NOMO-1 (cell line): ENCODE measurements around the gene GABRB1.

Source experiments
- DNase-seq, 2 experiments: peaks; one replicate each; lab custom pipeline; 2025; ENCODE audit not compliant: unreplicated experiment in 2 of 2; lab: John Stamatoyannopoulos, UW

Gene GABRB1

DNA sequence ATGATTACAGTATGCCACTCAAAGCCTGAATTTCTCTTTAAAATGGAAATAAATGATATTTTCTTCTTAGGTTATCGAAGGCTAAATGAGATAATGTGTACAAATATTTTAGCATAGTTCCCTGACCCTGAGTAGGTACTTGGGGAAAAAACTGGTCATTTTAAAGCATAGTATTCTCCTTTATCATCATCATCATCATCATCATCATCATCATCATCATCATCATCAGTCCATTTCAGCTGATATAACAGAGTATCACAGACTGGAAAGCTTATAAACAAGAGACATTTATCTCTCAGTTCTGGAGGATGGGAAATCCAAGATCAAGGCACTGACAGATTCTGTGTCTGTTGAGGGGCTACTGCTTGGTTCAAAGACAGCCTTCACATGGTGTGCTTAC lies 13.9 kb downstream of the GABRB1 start:
- DNase-seq: no peak

DNA sequence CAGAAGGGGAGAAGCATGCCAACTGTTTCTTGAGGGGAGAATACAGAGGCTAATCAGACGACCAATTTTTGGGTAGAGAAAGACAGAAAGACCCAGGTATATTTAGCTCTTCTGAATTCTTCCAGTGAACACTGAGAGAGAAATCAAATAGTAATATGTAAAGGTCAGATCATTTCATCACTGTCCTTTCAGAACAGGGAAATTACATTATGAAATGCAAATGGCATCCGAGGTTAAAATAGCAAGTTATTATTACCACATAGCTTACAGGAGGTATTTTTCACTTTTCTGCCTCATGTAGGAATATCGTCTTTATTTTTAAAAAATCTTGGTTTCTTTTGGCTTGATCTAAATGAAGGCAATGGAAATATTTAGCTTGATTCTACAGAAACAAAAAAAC lies 18.0 kb downstream of the GABRB1 start:
- DNase-seq: no peak

DNA sequence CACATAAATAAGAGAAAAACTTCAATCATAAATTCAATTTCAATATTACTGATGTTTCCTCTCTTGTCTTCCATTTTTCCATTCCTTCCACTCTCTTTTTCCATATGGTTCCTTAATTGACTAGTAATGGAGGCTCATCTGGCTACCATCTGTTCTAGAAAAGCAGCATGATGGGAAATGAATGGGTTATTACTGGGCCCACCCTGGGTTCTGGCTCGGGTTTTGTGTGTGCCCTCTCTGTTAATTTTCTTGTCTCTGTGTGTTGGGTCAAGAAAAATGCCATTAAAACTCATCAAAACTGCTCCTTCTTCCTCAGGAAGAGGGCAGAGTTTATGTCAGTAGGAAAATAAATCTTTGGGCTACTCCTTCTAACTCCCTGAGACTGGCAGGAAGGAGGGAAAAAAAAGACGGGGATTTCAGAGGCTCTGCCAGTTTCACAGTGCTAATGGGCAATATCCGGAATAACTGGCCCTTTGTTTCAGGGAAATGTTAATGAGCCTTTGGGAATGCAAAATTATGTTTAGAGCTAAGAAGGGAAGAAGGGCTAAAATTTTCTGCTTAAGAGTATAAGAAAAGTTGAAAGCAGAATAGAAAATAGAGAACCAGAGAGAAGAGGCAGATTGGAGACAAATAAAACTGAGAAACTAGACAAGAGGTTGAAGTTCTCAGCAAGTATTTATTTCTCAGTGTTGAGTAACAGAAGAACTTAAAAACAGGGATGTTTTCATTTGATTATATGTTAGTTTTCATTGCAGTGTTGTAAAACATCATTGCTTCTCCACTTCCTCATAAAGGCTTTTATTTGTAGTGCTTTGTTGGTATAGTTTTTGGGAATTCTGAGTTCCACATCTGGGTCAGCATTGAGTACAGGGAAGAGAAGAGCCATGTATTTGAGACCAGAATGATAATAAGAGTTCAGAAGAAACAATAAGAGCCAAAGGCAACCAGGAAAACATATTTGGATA lies 19.7 kb downstream of the GABRB1 start:
- DNase-seq: no peak

DNA sequence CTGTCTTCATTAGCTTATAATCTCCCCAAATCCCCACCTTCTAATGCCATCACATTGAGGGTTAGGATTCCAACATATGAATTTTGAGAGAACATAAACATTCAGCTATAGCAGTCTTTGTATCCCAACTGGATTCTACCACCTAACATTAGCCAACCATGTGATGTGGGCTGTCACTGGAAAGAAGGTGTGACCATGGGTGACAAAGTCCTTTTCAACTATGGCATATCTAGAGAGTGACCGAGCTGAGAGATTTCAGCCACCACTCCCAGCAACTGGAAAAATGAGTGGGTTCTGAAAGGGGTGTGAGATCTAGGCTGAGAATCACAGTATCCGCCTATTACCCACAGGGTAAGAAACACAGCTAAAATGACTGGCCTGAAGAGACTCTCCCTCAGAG lies 22.1 kb downstream of the GABRB1 start:
- DNase-seq: no peak

DNA sequence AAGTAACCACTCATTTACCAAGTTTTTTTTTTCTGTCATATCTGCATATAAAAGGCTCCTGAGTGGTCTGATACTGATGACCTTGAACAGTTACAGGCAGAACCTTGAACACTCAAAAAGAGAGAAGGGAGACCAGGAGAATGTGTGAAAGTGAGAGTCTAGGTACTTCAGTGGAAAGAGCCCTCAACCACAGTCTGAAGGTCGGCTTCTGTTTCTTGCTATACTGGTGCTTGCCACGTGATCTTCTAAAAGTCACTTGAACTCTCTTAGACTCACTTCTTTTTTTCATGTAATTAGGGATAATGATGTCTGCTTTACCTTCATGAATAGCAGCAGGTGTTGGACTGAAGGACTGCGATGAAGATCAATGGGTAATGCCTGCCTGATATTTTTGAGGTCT lies 22.8 kb downstream of the GABRB1 start:
- DNase-seq: no peak

DNA sequence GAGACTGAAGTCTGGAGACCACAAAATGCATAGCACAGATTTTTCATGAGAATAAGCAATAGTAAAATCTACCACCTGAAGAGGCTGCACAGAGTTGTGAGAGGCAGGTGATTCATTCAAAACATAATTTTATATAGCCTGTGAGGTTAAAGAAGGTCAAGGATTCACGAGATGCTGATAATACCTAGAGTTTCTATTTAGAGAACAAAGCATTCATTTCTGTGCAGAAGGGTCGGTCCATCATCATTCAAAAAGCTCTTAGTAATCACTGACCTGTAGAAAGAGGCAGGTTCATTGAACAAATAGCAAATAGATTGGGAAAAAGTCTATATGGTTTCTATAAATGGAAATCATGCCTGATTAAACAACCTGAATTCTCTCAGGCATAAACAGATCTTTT lies 26.6 kb downstream of the GABRB1 start:
- no peak for DNase-seq

DNA sequence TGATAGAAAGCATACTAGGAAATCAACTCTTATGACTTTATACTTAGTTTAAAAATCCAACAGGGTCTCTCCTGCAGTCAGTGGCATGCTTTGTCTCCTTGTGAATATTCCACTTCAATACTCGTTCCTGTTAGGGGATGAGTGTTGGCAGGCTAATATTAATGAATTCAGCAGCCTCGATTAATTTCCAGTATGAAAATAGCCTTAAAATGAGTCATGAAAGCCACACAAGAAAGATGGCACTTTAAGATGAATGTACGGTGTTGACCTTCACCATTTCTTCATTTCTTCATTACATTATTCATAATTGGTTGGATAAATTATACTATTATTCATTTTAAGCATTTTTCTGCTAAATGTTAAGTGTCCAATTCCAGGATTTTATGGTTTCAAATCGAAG lies 29.2 kb downstream of the GABRB1 start:
- no peak for DNase-seq

DNA sequence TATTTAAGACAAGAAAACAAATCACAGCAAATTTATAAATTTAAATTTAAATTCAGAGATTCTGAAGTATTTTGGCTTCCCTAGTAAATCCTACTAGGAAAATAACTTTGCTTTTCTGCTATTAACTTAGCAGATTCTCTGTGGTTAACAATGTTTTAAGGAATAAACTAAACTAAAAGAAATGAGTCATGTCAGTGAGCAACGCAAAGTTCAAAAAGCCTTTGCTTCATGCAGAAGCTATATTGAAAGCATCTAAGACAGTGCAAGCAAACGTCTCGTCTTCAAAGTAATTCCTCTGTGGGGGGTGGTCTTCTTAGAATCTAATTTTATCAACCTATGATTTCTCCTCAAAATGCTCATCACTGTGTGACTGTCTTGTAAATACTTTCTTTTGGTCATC lies 30.1 kb downstream of the GABRB1 start:
- DNase-seq: no peak

DNA sequence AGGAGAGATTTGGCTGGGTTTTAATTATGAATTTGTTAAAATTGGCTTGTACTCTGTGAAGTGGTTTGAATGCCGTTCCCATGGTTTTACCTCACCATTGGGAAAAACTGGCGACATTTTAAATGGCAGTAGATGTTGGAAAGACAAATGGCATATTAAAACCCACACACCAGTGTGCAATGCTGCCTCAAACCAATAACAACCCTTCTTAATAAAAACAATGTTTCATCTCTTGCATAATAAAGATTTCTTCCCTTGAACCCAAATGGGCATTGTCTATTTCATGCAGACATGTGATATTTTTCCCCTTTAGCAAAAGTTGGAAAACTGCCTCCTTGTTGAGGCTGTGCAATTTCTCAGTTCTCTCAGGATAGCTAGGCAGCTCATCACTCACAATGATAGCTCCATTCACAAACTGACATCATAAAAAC lies 33.7 kb downstream of the GABRB1 start:
- no peak for DNase-seq

DNA sequence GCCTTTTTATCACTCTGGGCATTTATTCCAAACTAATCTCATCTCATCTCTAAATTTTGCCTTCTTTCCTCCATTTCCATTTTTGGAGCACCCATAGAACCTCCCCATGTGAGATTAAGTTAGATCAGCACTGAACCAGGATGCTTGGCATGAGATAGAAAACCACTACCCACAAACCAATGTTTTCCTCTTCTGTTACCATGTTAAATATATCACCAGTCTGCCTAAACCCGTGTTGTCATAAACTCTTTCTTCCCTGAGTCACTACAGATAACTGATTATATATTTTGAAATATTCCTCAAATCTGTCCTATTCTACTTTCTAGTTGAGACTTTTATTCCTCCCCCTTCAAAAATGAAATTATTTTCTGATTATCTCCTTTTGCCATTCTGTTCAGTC lies 37.6 kb downstream of the GABRB1 start:
- no peak for DNase-seq

DNA sequence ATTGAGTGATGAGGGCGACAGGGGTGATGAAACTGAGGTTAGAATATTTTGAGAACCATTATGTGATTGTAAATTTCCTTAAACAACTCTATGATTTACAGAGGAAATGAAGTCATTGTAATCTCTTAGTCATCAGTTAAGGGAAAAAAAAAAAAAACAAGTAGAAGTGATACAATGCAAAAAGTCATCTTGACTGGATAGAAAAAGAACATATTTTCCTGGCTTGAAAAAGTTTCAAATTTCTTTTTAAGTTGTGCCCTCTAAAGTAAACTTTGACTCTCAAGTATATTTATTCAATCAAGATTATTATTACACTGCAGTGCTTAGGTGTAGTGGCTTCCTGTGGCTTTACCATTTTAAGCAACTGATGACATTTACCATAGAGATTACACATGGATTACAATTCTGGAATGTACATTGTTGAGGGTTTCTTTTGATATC lies 40.6 kb downstream of the GABRB1 start:
- DNase-seq: peak; percentile 2 to 80

DNA sequence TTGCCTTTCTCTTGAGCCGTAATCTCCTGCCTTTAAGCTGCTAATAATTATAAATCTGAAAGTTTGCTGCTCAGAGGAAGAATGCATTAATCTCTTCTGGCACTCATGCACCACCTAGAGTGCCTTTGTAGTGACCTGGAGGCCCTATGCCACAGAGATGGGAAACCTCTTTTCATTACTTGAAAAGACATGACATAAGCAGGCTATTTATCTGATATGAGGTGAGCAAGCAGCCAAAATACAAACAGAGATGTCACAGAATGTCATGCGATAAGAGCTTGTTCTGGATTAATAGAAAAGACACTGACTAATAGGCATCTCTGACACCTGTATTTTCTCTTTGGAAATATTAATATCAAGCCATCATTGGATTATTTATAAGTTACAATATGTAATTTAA lies 42.3 kb downstream of the GABRB1 start:
- DNase-seq: no peak

DNA sequence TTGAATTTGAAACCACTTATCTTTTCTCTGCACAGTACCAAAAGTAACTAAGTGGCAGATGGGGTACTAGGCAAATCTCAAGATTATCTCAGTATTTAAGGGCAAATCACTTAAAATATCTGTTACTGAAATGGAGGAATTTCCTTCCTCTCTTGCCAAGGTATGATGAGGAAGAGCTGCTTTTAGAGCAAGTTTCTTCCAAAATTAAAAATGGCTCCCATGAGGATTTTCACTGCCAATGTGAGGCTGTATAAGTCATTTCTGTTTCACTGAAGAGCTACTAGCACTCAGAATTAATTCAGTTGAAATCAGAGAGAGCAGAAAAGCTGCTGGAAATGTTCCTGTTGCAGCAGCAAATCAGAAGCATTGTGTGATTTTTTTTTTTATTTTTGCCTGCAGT lies 43.4 kb downstream of the GABRB1 start:
- no peak for DNase-seq

DNA sequence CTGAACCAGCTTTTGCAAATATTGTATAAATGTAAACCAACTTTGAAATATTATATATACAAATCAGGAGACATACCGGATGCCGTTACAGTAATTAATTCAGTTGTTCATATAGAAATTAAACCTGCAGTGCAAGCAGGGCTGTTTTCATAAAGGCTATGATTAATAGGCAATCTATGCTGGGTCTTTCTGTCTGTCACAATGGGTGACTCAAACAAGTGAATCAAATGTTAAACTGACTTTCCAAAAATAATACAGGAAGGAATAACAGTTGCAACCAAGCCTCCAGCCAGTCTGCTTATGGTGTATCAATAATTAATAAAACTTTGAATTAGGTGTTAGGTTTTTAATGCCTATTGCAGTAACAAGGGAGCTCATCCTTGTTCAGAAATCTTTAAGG lies 43.9 kb downstream of the GABRB1 start:
- no peak for DNase-seq

DNA sequence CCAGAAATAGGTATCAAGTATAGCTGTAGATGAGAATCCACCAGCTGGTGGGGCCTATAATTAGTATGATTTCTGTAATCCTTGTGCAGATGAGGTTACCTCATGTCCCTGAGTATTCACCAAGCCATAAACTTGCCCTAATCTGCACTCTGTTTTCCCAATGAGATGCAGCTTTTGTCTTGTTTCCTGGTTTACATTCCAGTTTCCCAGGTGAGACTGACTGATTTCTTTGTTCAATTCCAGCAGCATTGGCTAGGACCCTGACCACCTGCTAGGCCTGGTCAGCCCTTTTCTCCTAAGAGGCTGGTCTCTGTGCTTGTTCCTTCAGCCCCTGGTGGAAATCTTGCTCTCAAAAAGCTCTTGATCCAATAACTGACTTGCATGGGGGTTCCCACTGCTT lies 44.6 kb downstream of the GABRB1 start:
- DNase-seq: no peak

DNA sequence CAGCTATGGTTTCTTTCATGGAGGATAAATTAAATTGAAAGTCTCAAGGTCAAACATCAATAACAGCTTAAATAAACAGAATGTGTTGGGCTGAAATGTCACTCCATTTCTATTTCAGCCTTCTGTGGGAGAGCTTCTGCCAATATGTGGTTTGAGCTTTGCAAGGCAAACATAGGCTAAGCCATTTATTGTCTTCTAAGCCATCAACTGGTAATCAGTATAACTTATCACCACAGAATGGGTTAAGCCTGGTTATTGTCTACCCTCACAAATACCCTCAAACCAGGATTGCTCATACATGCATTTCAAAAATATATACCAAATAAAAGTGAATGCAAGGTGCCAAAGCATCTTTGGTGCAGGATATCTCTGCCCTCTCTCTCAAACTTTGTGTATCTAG lies 52.7 kb downstream of the GABRB1 start:
- DNase-seq: no peak

DNA sequence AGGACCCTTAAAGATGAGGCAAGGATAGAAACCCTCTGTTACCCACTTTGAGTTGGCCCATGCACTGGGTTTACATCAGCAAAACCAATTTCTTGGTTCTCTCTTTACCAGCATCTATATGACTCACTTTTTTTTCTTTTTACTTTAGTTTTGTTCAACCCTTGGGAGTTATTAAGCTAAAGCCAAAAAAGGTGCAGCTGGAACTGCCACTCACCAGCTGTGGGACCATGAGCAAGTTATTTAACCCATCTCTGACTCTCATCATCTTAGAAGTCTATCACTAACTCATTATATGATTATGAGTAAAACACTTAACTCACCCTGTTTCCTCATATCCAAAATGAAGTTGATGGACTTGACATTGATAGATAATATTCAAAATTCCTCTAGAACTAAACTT lies 53.4 kb downstream of the GABRB1 start:
- DNase-seq: no peak

DNA sequence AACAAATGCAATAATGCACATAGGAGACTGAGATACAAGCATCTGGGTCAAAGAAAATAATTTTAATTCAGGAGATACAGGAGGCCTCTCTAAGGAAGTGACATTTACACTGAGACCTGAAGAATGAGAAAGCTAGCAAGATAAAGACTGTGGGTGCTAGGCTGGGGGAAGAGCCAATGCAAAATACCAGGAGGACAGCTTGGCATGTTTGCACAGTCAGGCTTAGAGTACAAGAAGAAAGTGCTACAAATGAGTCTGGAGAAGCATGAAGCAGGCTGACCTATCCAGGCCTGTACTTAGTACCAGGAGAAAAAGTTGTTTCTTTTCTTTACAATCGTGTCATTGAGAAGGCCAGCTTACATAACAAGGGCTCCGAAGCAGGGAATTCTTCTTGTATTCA lies 56.9 kb downstream of the GABRB1 start:
- no peak for DNase-seq

DNA sequence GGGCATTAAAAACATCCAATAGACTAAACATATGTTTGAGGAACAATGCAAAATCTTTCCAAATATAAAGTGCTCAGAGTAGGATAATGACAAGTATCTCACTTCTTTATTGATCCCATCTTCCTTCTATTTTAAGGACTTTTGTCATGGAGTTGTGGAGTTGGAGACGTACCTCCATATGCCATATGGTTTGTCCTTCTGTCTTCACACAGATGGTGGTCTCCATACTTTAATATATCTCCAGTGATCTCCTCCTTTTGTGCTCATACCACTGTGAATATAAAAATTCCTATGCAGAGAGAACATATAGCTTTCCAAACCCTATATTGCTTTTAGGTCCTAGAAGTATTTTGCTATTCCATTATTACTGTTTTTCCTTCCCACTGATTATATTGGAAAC lies 64.5 kb downstream of the GABRB1 start:
- no peak for DNase-seq

DNA sequence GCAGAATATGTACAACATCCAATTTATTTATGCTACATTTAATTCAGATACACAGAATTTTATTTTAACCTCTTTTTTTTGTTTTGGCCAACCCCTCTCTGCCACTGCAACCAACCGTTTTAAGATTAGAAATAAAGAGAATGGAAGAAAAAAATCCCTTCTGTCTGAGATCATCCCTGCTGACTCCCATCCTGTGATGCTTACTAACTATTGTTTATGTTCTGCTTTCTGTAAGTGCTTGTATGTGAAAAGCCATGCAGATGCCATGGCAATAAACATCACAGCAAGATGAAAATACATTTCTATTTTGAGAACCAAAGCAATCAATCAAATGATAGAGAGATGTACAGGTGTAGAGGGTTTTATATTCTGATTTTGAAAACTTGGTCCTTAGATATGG lies 70.1 kb downstream of the GABRB1 start:
- no peak for DNase-seq

DNA sequence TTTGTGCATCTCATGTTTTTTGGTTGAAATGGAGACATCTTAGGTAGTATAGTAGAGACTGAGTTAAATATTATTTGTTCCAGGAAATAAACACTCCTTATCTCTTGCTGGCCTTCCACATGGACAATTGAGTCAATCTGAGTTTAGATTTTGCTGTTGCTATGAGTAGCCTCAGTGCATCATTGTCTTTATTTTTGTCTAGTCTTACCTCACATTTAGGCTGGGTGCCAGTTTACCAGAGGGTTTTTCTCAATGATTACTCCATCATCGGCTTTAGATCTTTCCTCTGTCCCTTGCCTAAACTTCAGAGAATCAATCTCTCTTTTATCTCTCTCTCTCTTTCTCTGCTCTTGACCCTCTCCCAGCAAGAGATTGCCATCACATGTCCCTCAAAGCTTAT lies 73.6 kb downstream of the GABRB1 start:
- DNase-seq: no peak

DNA sequence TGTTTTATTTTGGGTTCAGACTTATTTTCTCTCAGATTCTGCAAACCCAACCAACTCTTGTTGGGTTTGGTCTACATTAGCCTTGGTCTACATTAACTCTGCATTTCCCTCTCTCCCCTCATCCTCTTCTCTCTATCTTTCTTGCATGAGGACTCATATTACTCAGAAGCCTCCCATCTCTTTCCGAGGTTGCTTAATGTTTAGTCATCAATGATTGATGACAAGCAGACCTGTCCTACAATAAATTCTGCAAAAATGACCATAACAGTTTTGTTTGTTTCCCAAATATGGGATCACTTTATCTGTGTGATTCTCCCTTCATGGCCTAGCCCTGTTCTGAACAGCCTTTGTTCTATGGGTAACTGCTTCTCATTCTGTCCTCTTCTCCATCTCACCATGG lies 75.2 kb downstream of the GABRB1 start:
- no peak for DNase-seq

DNA sequence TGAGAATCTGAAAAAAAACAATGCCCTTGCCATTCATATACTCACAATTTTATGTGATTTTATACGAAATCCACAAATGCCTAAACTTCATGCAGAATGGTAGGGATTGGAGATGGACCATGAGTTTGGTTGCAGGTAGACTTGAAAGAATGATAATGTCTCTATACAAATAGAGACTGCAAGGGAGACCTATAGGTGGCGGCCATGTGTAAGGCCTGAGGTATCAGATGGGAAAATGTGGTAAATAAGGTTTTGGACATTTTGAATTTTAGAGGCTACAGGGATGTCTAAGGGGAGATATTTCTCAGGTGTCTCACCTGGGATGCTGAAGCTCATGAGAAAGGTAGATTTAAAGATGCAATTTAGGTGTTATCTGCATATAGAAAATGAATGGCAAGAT lies 78.0 kb downstream of the GABRB1 start:
- DNase-seq: no peak
